K562 (cell line): ENCODE data around the gene HSD17B13. TPM values are rescaled to one million over a fixed set of nuclear protein-coding genes. Genes with fewer than 3 reads are reported as not detected.

ENCODE experiments used
- ATAC-seq: fragments of 200-7000 bp; cut with Tn5 transposase; 3 replicates; pipeline ENCODE4 v1.9.1; 2020; ENCODE audit warnings: moderate library complexity
- BruUV-seq: library from RNA; stranded (reverse); fragments of 400-500 nt; replicated peaks from 2 replicates; lab custom pipeline; 2021; lab: Mats Ljungman, UMichigan
- CTCF ChIA-PET: fragments of 300-600 bp; formaldehyde crosslinking; extraction: SDS; loops from one replicate; lab custom pipeline; 2021; ENCODE audit warnings: low intra/inter-chr PET ratio; lab: Yijun Ruan, JAX
- POLR2A ChIA-PET: fragments of 300-600, 350-650 bp; sonication (Branson Sonifier 250); formaldehyde crosslinking; extraction: SDS; loops from one replicate; lab custom pipeline; 2021; ENCODE audit warnings: antibody characterized with exemption, inconsistent platforms; lab: Yijun Ruan, JAX
- DNase-seq, 4 experiments: peaks; one replicate each; pipeline versions ENCODE4 v3.0.0 to v3.0.0-alpha.2; 2011 to 2018; ENCODE audit warnings: low spot score in 3 of 4, mixed read lengths in 3 of 4; ENCODE audit errors: extremely low read depth in 1 of 4
- FAIRE-seq: peaks from 2 replicates; lab custom pipeline; 2011; peaks lifted over from hg19 to GRCh38; lab: Jason Lieb, UNC
- H2AFZ ChIP-seq: 2 replicates; pipeline ENCODE4 v1.6.0; 2011; ENCODE audit warnings: low read depth, low read length, control low read depth, inconsistent platforms
- H3K27ac ChIP-seq: fragments of 200-600 bp; 3 replicates; pipeline ENCODE4 v1.8.0; 2011; ENCODE audit warnings: low read depth, mild to moderate bottlenecking, control low read depth, inconsistent platforms, low read length, moderate library complexity, mixed read lengths; ENCODE audit errors: extremely low read depth
- H3K27me3 ChIP-seq, 2 experiments: fragments of 300-600 bp in 1 of 2; 2 replicates in 1 of 2; 3 replicates in 1 of 2; pipeline versions ENCODE4 v1.6.0 to v1.8.0; 2011; ENCODE audit warnings: inconsistent platforms in 2 of 2, low read length in 2 of 2, mild to moderate bottlenecking in 1 of 2, mixed read lengths in 1 of 2, moderate library complexity in 1 of 2; ENCODE audit not compliant: control insufficient read depth in 2 of 2, insufficient read depth in 2 of 2
- H3K36me3 ChIP-seq: fragments of 300-600 bp; 3 replicates; pipeline ENCODE4 v1.8.0; 2011; ENCODE audit warnings: mild to moderate bottlenecking, low read length, inconsistent platforms; ENCODE audit not compliant: control insufficient read depth, insufficient read depth
- H3K4me1 ChIP-seq, 2 experiments: fragments of 200-600 bp in 1 of 2; replicated peaks in 1 of 2; 2 replicates in 1 of 2; 3 replicates in 1 of 2; pipeline versions ENCODE4 v1.5.1 to v1.8.0; 2011; ENCODE audit warnings: inconsistent platforms in 2 of 2, low read length in 2 of 2, mild to moderate bottlenecking in 1 of 2, mixed read lengths in 1 of 2, moderate library complexity in 1 of 2; ENCODE audit not compliant: control insufficient read depth in 2 of 2, insufficient read depth in 2 of 2
- H3K4me2 ChIP-seq: 2 replicates; pipeline ENCODE4 v1.6.1; 2011; ENCODE audit warnings: low read length, control low read depth, inconsistent platforms, mixed read lengths; ENCODE audit not compliant: insufficient read depth
- H3K4me3 ChIP-seq: fragments of 200-600 bp; sonication (generic), shearing (Covaris generic); 2 replicates; pipeline ENCODE4 v1.5.1; 2016; ENCODE audit warnings: control low read depth, inconsistent platforms
- H3K79me2 ChIP-seq: fragments of 200-600 bp; 3 replicates; pipeline ENCODE4 v1.8.0; 2011; ENCODE audit warnings: low read length, inconsistent platforms; ENCODE audit not compliant: control insufficient read depth, insufficient read depth
- H3K9ac ChIP-seq, 2 experiments: 2 replicates each; pipeline versions ENCODE4 v1.6.0 to v1.6.1; 2011; ENCODE audit warnings: low read depth in 2 of 2, low read length in 2 of 2, control low read depth in 1 of 2, inconsistent platforms in 1 of 2, mild to moderate bottlenecking in 1 of 2, mixed read lengths in 1 of 2; ENCODE audit not compliant: insufficient read depth in 1 of 2
- H3K9me1 ChIP-seq: one replicate; pipeline ENCODE4 v1.6.0; 2011; ENCODE audit warnings: inconsistent platforms, mild to moderate bottlenecking, low read length, moderate library complexity; ENCODE audit not compliant: control insufficient read depth, insufficient read depth
- H3K9me3 ChIP-seq: replicated peaks from 2 replicates; pipeline ENCODE4 v1.5.1; 2011; ENCODE audit warnings: low read depth, low read length, inconsistent platforms; ENCODE audit not compliant: control insufficient read depth, insufficient read depth
- H4K20me1 ChIP-seq: replicated peaks from 2 replicates; pipeline ENCODE4 v1.6.1; 2011; ENCODE audit warnings: low read length, inconsistent platforms, mixed read lengths; ENCODE audit not compliant: control insufficient read depth, insufficient read depth
- CREM ChIP-seq: IDR thresholded peaks from 2 replicates; pipeline ENCODE4 v1.6.1; 2014; ENCODE audit warnings: antibody characterized with exemption, low read depth
- ELF2 ChIP-seq: fragments of 250-450 bp; sonication (Bioruptor Pico); IDR thresholded peaks from 2 replicates; pipeline ENCODE4 v1.5.0; 2021; ENCODE audit warnings: mild to moderate bottlenecking
- FOSL1 ChIP-seq: fragments of 200-800 bp; sonication (Bioruptor generic); conservative IDR thresholded peaks from 2 replicates; pipeline ENCODE4 v1.6.1; 2016; ENCODE audit warnings: missing genetic modification characterization, missing compliant biosample characterization
- GABPA ChIP-seq: fragments of 200-800 bp; sonication (Bioruptor generic); conservative IDR thresholded peaks from 2 replicates; pipeline ENCODE4 v1.6.1; 2016; ENCODE audit warnings: low read depth, missing genetic modification characterization, missing compliant biosample characterization
- NR2C1 ChIP-seq, 2 experiments: fragments of 450-650 bp; IDR thresholded peaks; 2 replicates each; pipeline ENCODE4 v1.6.1; 2017; ENCODE audit warnings: mild to moderate bottlenecking in 2 of 2, antibody characterized with exemption in 1 of 2, inconsistent platforms in 1 of 2, missing compliant biosample characterization in 1 of 2, missing genetic modification characterization in 1 of 2
- PHB2 ChIP-seq: fragments of 450-650 bp; IDR thresholded peaks from 2 replicates; pipeline ENCODE4 v1.6.1; 2017; ENCODE audit warnings: low read depth
- SETDB1 ChIP-seq: IDR thresholded peaks from one replicate; pipeline ENCODE4 v1.6.1; 2012; ENCODE audit warnings: low read length, control low read depth, inconsistent platforms
- SRSF7 ChIP-seq: fragments of 200-400 bp; formaldehyde crosslinking; optimal IDR thresholded peaks from 2 replicates; pipeline ENCODE3; 2017; ENCODE audit warnings: mild to moderate bottlenecking, low read depth, low read length
- SUPT5H ChIP-seq: fragments of 450-650 bp; IDR thresholded peaks from 2 replicates; pipeline ENCODE4 v1.6.1; 2016
- TEAD2 ChIP-seq: fragments of 450-650 bp; IDR thresholded peaks from 2 replicates; pipeline ENCODE4 v1.6.1; 2016; ENCODE audit warnings: missing genetic modification characterization, control low read depth, missing compliant biosample characterization
- TSC22D4 ChIP-seq: fragments of 450-650 bp; IDR thresholded peaks from 2 replicates; pipeline ENCODE4 v1.6.1; 2016; ENCODE audit warnings: missing genetic modification characterization, missing biosample characterization, control low read depth
- USF1 ChIP-seq: sonication (generic); formaldehyde crosslinking; IDR thresholded peaks from 2 replicates; pipeline ENCODE4 v1.9.0; 2022; ENCODE audit warnings: mild to moderate bottlenecking, missing genetic modification reagents
- ZFP91 ChIP-seq: sonication (generic); formaldehyde crosslinking; IDR thresholded peaks from 2 replicates; pipeline ENCODE4 v1.8.0; 2022; ENCODE audit warnings: mild to moderate bottlenecking, missing genetic modification reagents
- ZKSCAN3 ChIP-seq: fragments of 250-450 bp; sonication (Bioruptor Pico); IDR thresholded peaks from 2 replicates; pipeline ENCODE4 v1.4.0; 2020
- ZNF174 ChIP-seq: fragments of 250-450 bp; sonication (Bioruptor Pico); IDR thresholded peaks from 2 replicates; pipeline ENCODE4 v1.4.0; 2020; ENCODE audit warnings: mild to moderate bottlenecking
- ZNF347 ChIP-seq: fragments of 450-650 bp; formaldehyde crosslinking; IDR thresholded peaks from 2 replicates; pipeline ENCODE4 v1.4.0; 2020; ENCODE audit warnings: low read depth, mild to moderate bottlenecking, moderate library complexity
- WGBS: fragments of 100-300 bp; shearing (Covaris generic); methylation state at CpG from one replicate; pipeline ENCODE4 v1.1.6; 2016; ENCODE audit warnings: low coverage, mixed read lengths; ENCODE audit not compliant: insufficient coverage; ENCODE audit errors: missing lambda C conversion rate; 5-methylcytosine and 5-hydroxymethylcytosine counted together
- in situ Hi-C: fragments of 300-500 bp; cut with MboI; formaldehyde crosslinking; loops from 4 replicates; pipeline ENCODE4 v1.15.0; 2018; ENCODE audit warnings: inconsistent platforms, mixed read lengths
- intact Hi-C: fragments of 100-400 bp; cut with micrococcal nuclease; formaldehyde crosslinking; loops from 2 replicates; pipeline ENCODE4 v1.14.2; 2022
- polyA plus RNA-seq, 8 experiments: library from polyadenylated mRNA; depleted of rRNA in 4 of 8; stranded (reverse) in 5 of 8; unstranded in 3 of 8; fragments of >200 nt; fragmentation: Nextera tagmentation in 2 of 8; fragmentation: Illumina TruSeq in 1 of 8; extraction: Ambion mirVana in 2 of 8; extraction: Trizol in 1 of 8; gene quantifications; 2 replicates each; pipeline versions ENCODE4 v1.2.1 to v1.2.3, GENCODE V29; 2011 to 2014; ENCODE audit warnings: inconsistent platforms in 1 of 8, missing spikeins in 1 of 8
- total RNA-seq, 7 experiments: library from RNA; depleted of rRNA in 6 of 7; stranded (reverse); fragments of >200 nt in 6 of 7; fragmentation: Illumina TruSeq in 2 of 7; extraction: Trizol in 2 of 7; gene quantifications; 2 replicates each; pipeline versions ENCODE4 v1.2.1 to v1.2.3, GENCODE V29; 2011 to 2021; ENCODE audit warnings: low replicate concordance in 1 of 7

Gene HSD17B13
- total and polyA plus RNA-seq, 9 of the 15 experiments (the other 6 are each of a cell fraction or from before 2014, with no cell fraction given) = 0.05 to 0.36 (median 0.29) TPM

GRCh38 chr4:87275311-87275710 lies 47.4 kb downstream of the HSD17B13 start:
- Histone ChIP-seq H3K79me2 (no peaks in the 10 kb centered on the region), H3K9me1 (no peaks in the 10 kb centered on the region), H3K36me3 (no peaks in the 10 kb centered on the region), H3K4me1 (no peaks in the 10 kb centered on the region), H3K4me3 (no peak overlapping the region), H3K27ac (no peak overlapping the region), H3K9me3 (no peaks in the 10 kb centered on the region), H2AFZ (no peak overlapping the region), H3K9ac (no peak overlapping the region), H3K27me3 (peaks cover 7 to 20% of the 10 kb centered on the region in 2 experiments), H4K20me1 (no peaks in the 10 kb centered on the region), H3K4me2 (no peak overlapping the region)
- ATAC-seq = no peak
- intact Hi-C loops = no loop called here
- no peak for DNase-seq
- in situ Hi-C loops = no loop called here
- ChIA-PET CTCF (no interaction called here), POLR2A (no interaction called here)
- FAIRE-seq = no peak
- BruUV-seq = no TSS peak
- TF ChIP-seq ZKSCAN3 (CRISPR knock-in tag) (no peak), USF1 (CRISPR knock-in tag) (no peak), TSC22D4 (tag) (no peak), CREM (no peak), SUPT5H (no peak), ZNF174 (no peak), SRSF7 (no peak), PHB2 (no peak), FOSL1 (tag) (no peak), TEAD2 (tag) (no peak), ELF2 (CRISPR knock-in tag) (no peak), ZNF347 (CRISPR knock-in tag) (no peak), GABPA (tag) (no peak), NR2C1 (IDR thresholded peaks at IDR 0.05) (no peak), NR2C1 (tag; IDR thresholded peaks at IDR 0.05) (no peak), SETDB1 (no peak), ZFP91 (no peak)
- 5% methylated on average over 2 of the region's 2 CpGs for WGBS
